OCI-LY7 (cell line): ENCODE data around the gene C1orf146.

Source experiments
- CTCF ChIP-seq: fragments of 200-600 bp; sonication (generic); conservative IDR thresholded peaks from 2 replicates; pipeline ENCODE4 v1.5.1; 2014; ENCODE audit warnings: mild to moderate bottlenecking, antibody characterized with exemption, low read length, moderate library complexity, mixed read lengths
- EZH2phosphoT487 ChIP-seq: fragments of 200-600 bp; sonication (generic); IDR thresholded peaks from 2 replicates; pipeline ENCODE4 v1.6.1; 2018; ENCODE audit warnings: low read depth, borderline replicate concordance, mild to moderate bottlenecking, mixed run types, antibody characterized with exemption, low read length, moderate library complexity, mixed read lengths

GRCh38 chr1:92276082-92276481, 58.4 kb downstream of the C1orf146 start:
- TF ChIP-seq CTCF (no peak), EZH2phosphoT487 (no peak)
